GM12878 (cell line): Measurements from ENCODE around the gene MAST2.

Experiments used
- BRCA1 ChIP-seq: IDR thresholded peaks from 2 replicates; pipeline ENCODE4 v1.6.1; 2011; ENCODE audit warnings: low read depth, low read length, improper control_type of control experiment
- CHD4 ChIP-seq: fragments of 200-600 bp; sonication (generic); IDR thresholded peaks from 2 replicates; pipeline ENCODE4 v1.6.1; 2016; ENCODE audit warnings: mild to moderate bottlenecking
- CTCF ChIP-seq, 3 experiments: IDR thresholded peaks in 2 of 3; conservative IDR thresholded peaks in 1 of 3; 2 replicates each; pipeline ENCODE4 v1.5.1; 2011; ENCODE audit warnings: low read depth in 3 of 3, low read length in 3 of 3, mild to moderate bottlenecking in 3 of 3, control low read depth in 2 of 3, moderate library complexity in 2 of 3, inconsistent platforms in 1 of 3, mixed read lengths in 1 of 3; ENCODE audit not compliant: control insufficient read depth in 2 of 3, insufficient read depth in 1 of 3; ENCODE audit errors: extremely low read depth in 1 of 3
- EP300 ChIP-seq, 2 experiments: fragments of 150-350 bp in 1 of 2; IDR thresholded peaks; 2 replicates each; pipeline ENCODE4 v1.6.1; 2011 to 2012; ENCODE audit warnings: low read depth in 2 of 2, low read length in 2 of 2, borderline replicate concordance in 1 of 2, improper control_type of control experiment in 1 of 2, inconsistent platforms in 1 of 2; ENCODE audit not compliant: control insufficient read depth in 1 of 2
- EZH2 ChIP-seq: IDR thresholded peaks from 2 replicates; pipeline ENCODE4 v1.6.1; 2012; ENCODE audit warnings: low read depth, mild to moderate bottlenecking, control low read depth, inconsistent platforms, low read length, borderline replicate concordance; ENCODE audit not compliant: control insufficient read depth
- FOS ChIP-seq: IDR thresholded peaks from 3 replicates; pipeline ENCODE4 v1.6.1; 2011; ENCODE audit warnings: borderline replicate concordance; ENCODE audit not compliant: insufficient read length; ENCODE audit errors: extremely low read depth
- HCFC1 ChIP-seq: fragments of 150-350 bp; IDR thresholded peaks from 2 replicates; pipeline ENCODE4 v1.6.1; 2014; ENCODE audit warnings: low read length
- MAX ChIP-seq: IDR thresholded peaks from 2 replicates; pipeline ENCODE4 v1.6.1; 2012; ENCODE audit warnings: low read depth, low read length, improper control_type of control experiment
- PKNOX1 ChIP-seq: fragments of 450-650 bp; IDR thresholded peaks from 2 replicates; pipeline ENCODE4 v1.6.1; 2016; ENCODE audit warnings: mild to moderate bottlenecking
- POLR2AphosphoS5 ChIP-seq: IDR thresholded peaks from 2 replicates; pipeline ENCODE4 v1.6.1; 2011; ENCODE audit warnings: mild to moderate bottlenecking, low read length, inconsistent platforms
- RAD51 ChIP-seq: fragments of 450-650 bp; IDR thresholded peaks from 2 replicates; pipeline ENCODE4 v1.6.1; 2016; ENCODE audit warnings: moderate library complexity, mild to moderate bottlenecking, inconsistent platforms
- TCF7 ChIP-seq: IDR thresholded peaks from 2 replicates; pipeline ENCODE4 v1.6.1; 2014; ENCODE audit warnings: antibody characterized with exemption, borderline replicate concordance

GRCh38 chr1:45922374-45922773 is 119.0 kb downstream of the MAST2 start:
- TF ChIP-seq CHD4 (no peak), HCFC1 (no peak), POLR2AphosphoS5 (no peak), RAD51 (no peak), EZH2 (no peak), PKNOX1 (no peak), MAX (no peak), FOS (no peak), TCF7 (no peak), BRCA1 (no peak), CTCF (IDR thresholded peaks at IDR 0.05 in 2 of 3, conservative IDR thresholded peaks at IDR 0.05 in 1 of 3; ENCODE audit: control insufficient read depth in 2 of 3, extremely low read depth in 1 of 3, insufficient read depth in 1 of 3, low read depth in 3 of 3, low read length in 3 of 3) (no peak), EP300 (IDR thresholded peaks at IDR 0.05; ENCODE audit: borderline replicate concordance in 1 of 2, control insufficient read depth in 1 of 2, low read depth in 2 of 2, low read length in 2 of 2) (no peak)
